RWPE2 (cell line): ENCODE measurements around the gene VTI1B.

ENCODE experiments used
- ATAC-seq: fragments of 200-7000 bp; cut with Tn5 transposase; 3 replicates; pipeline ENCODE4 v1.9.1; 2021; ENCODE audit warnings: low read depth
- DNase-seq: peaks from one replicate; pipeline ENCODE4 v3.0.0-alpha.2; 2020; ENCODE audit warnings: low spot score
- H3K27ac ChIP-seq: fragments of 450-650 bp; 2 replicates; pipeline ENCODE4 v1.5.1; 2017; ENCODE audit warnings: mild to moderate bottlenecking; ENCODE audit not compliant: poor library complexity, severe bottlenecking
- H3K27me3 ChIP-seq: fragments of 250-450 bp; sonication (Bioruptor Pico); 2 replicates; pipeline ENCODE4 v1.5.1; 2021; ENCODE audit warnings: mild to moderate bottlenecking, moderate library complexity; ENCODE audit not compliant: insufficient read depth, poor library complexity, severe bottlenecking
- H3K36me3 ChIP-seq: fragments of 250-450 bp; sonication (Bioruptor Pico); 2 replicates; pipeline ENCODE4 v1.5.1; 2020; ENCODE audit warnings: low read depth, mild to moderate bottlenecking, moderate library complexity
- H3K4me1 ChIP-seq: fragments of 250-450 bp; sonication (Bioruptor Pico); 2 replicates; pipeline ENCODE4 v1.5.1; 2021; ENCODE audit warnings: mild to moderate bottlenecking, moderate library complexity; ENCODE audit not compliant: insufficient read depth, poor library complexity, severe bottlenecking
- H3K4me3 ChIP-seq: fragments of 250-450 bp; sonication (Bioruptor Pico); 2 replicates; pipeline ENCODE4 v1.5.1; 2021; ENCODE audit warnings: mild to moderate bottlenecking, moderate library complexity; ENCODE audit not compliant: severe bottlenecking
- H3K9me3 ChIP-seq: fragments of 250-450 bp; sonication (Bioruptor Pico); 2 replicates; pipeline ENCODE4 v1.5.1; 2021; ENCODE audit warnings: mild to moderate bottlenecking, moderate library complexity; ENCODE audit not compliant: severe bottlenecking
- TF ChIP-seq, protein P1 (sequence below): fragments of 450-650 bp; IDR thresholded peaks from one replicate; pipeline ENCODE4 v1.5.1; 2017; ENCODE audit warnings: mild to moderate bottlenecking, moderate library complexity; ENCODE audit not compliant: poor library complexity, severe bottlenecking

Gene VTI1B

DNA sequence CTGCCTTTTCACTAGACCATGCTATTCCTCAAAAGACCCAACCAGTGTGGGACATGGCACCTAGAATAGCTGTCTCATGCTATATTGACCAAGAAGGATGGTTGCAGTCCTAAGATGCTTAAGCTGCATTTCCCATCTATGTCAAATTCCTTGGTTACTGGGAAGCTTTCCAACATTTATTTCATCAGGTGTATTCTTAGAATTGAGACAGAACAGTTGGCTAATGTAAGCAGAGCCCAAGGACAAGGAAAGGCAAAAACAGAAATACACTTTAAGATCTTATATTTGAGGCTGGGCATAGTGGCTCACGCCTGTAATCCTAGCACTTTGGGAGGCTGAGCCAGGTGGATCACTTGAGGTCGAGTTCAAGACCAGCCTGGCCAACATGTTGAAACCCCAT, 30.0 kb downstream of the VTI1B start:
- ATAC-seq = no peak
- Histone ChIP-seq H3K36me3 (peaks cover 30% of the 10 kb centered on the region), H3K27ac (no peak overlapping the region), H3K4me3 (no peak overlapping the region), H3K27me3 (no peaks in the 10 kb centered on the region), H3K4me1 (no peaks in the 10 kb centered on the region), H3K9me3 (no peaks in the 10 kb centered on the region)
- DNase-seq = no peak
- TF ChIP-seq, protein P1, sequence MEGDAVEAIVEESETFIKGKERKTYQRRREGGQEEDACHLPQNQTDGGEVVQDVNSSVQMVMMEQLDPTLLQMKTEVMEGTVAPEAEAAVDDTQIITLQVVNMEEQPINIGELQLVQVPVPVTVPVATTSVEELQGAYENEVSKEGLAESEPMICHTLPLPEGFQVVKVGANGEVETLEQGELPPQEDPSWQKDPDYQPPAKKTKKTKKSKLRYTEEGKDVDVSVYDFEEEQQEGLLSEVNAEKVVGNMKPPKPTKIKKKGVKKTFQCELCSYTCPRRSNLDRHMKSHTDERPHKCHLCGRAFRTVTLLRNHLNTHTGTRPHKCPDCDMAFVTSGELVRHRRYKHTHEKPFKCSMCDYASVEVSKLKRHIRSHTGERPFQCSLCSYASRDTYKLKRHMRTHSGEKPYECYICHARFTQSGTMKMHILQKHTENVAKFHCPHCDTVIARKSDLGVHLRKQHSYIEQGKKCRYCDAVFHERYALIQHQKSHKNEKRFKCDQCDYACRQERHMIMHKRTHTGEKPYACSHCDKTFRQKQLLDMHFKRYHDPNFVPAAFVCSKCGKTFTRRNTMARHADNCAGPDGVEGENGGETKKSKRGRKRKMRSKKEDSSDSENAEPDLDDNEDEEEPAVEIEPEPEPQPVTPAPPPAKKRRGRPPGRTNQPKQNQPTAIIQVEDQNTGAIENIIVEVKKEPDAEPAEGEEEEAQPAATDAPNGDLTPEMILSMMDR = no peak

DNA sequence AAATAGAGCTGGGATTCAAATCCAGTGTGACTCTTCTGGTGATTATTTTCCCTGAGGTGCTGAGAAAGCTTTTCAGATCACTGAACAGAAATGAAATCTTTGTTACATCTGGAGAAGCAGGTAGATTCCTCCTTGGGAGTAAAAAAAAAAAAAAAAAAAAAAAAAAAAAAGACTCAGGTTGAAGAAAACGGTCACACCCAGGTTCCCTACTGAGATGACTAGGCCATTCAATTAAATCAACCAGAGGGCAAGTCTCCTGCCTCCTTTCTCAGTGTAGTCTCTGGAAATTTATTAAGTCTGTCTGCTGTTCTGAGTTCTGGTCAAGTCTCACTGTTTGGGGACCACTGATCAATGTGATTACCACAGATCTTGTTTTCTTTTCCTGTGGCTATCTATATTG, 30.7 kb downstream of the VTI1B start:
- Histone ChIP-seq H3K27ac (no peak overlapping the region), H3K9me3 (no peaks in the 10 kb centered on the region), H3K36me3 (peaks cover 23% of the 10 kb centered on the region), H3K4me3 (no peak overlapping the region), H3K27me3 (no peaks in the 10 kb centered on the region), H3K4me1 (no peaks in the 10 kb centered on the region)
- TF ChIP-seq, protein P1 = no peak
- ATAC-seq (no peak), DNase-seq (no peak)

DNA sequence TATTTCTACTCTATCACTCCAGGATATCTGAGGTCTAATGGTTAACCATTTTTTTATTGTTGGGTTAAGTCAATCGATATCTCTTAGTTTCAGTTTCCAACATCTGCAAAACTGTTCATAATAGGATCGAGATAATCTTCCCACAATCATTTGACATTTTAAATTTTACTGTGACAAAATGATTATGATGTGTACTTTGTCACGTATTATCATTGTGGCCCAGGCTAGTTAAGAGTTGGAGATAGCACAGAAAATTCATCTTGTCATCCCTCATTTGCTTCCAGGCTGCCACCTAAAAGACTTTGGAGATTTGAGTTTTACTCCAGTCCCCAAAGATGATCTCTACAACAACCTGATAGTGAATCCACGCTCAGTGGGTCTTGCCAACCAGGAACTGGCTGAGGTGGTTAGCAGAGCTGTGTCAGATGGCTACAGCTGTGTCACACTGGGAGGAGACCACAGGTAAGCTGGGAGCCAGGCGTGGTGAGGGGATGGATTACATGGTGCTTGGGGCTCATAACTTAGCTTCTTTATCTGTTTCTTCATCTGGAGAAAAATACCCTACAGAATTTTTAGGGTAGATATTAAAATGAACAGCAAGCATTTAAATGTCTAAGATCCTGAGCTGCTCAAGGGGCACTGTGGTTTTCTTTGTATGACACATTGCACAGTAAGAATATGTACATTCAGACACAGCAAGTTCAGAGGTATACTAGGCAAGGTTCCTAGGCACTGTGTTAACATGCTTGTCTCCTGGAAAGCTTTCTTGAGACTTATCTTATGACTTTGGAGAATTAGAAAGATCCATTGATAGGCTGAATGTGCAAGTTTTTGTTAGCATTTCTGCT, 32.3 kb downstream of the VTI1B start:
- DNase-seq (no peak), ATAC-seq (no peak)
- Histone ChIP-seq H3K27me3 (no peaks in the 10 kb centered on the region), H3K4me1 (no peaks in the 10 kb centered on the region), H3K9me3 (no peaks in the 10 kb centered on the region), H3K27ac (no peak overlapping the region), H3K36me3 (peaks cover 7% of the 10 kb centered on the region), H3K4me3 (no peak overlapping the region)
- TF ChIP-seq, protein P1 = no peak

DNA sequence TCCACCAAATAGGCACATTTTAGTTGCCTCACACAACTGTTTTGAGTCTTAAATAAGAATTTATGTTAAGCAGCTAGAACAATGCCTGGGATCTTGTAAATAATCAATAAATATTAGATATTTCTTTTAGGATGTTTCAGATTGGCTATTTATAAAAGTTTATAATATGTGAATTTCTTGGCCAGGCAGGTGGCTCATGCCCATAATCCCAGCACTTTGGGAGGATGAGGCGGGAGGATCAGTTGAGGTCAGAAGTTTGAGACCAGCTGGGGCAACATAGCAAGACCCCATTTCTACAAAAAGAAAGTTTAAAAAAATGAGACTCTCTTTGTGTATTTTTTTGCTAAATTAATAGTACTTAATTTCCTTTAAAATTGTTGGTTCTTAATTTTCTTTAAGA, 33.0 kb downstream of the VTI1B start:
- Histone ChIP-seq H3K27ac (no peak overlapping the region), H3K4me1 (peaks cover under 1% of the 10 kb centered on the region), H3K36me3 (peaks cover 3% of the 10 kb centered on the region; the same call in 1 of the 2 replicates), H3K4me3 (no peak overlapping the region), H3K9me3 (no peaks in the 10 kb centered on the region), H3K27me3 (no peaks in the 10 kb centered on the region)
- TF ChIP-seq, protein P1 = no peak
- ATAC-seq = no peak
- no peak for DNase-seq

DNA sequence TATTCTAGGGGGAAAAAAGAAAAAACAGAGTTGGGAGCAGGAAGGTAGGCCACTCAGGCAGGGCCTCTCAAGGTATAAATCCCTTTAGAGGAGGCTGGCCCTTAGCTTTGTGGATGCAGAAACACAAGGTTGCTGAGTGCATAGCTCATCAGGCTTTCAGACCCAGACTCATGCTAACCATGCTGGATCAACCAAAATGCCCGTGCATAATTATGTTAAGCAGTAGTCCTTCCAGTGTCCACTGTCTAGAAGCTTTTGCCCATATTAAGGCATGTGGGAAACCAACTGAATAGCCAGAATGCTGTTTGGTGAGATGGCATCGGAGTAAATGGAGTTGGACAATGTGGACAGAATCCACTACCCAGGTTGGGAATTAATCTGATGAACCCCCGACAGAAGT, 35.8 kb downstream of the VTI1B start:
- ATAC-seq = no peak
- no peaks in the 10 kb centered on the region for H3K36me3 ChIP-seq
- peaks cover 15% of the 10 kb centered on the region for H3K4me1 ChIP-seq
- DNase-seq = no peak
- no peak overlapping the region for H3K4me3 ChIP-seq
- TF ChIP-seq, protein P1 = no peak
- H3K27ac ChIP-seq = no peak overlapping the region
- no peaks in the 10 kb centered on the region for H3K9me3 ChIP-seq
- no peaks in the 10 kb centered on the region for H3K27me3 ChIP-seq
